ENCODE results near the gene PCNX1. TPM values are rescaled to one million over a fixed set of nuclear protein-coding genes. Genes with fewer than 3 reads are reported as not detected.
"Not testable (repeated sequence)": the region's sequence is repeated elsewhere in the genome, so short reads cannot be mapped to it uniquely, and the experiment has no call there.

PCNX1 gene
- total RNA-seq, 1 donor from 2014 or later, result 75.6 TPM

- no peak for DNase-seq (ENCODE audit: low spot score)
These were observed 8.2 kb downstream of the PCNX1 start for GRCh38 chr14:70915415-70915814.

DNA sequence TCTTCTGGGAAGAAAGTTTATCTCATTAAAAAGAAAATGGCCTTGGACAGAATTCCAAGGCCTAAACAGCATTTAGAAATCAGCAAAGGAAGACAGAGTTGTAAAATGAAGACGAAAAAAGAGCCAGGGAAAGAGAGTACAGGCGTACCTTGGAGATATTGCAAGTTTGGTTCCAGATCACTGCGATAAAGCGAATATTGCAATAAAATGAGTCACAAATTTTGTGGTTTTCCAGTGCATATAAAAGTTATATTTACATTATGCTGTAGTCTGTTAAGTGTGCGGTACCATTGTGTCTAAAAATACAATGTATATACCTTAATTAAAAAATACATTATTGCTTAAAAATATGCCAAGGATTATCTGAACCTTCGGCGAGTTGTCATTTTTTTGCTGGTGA is 9.0 kb downstream of the PCNX1 start:
- no peak for DNase-seq (ENCODE audit: low spot score)

DNA sequence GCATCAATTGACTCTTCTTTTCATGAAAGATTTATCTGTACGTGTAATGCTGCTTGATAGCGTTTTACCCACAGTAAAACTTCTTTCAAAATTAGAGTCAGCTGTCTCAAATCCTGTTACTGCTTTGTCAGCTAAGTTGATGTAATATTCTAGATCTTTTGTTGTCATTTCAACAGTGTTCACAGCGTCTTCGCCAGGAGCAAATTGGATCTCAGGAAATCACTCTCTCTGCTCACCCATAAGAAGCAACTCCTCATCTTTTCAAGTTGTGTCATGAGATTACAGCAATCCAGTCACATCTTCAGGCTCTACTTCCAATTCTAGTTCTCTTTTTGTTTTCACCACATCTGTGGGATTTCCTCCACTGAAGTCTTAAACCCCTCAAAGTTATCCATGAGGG is 9.5 kb downstream of the PCNX1 start:
- no peak for DNase-seq (ENCODE audit: low spot score)

- DNase-seq (ENCODE audit: low spot score), result no peak
These were observed 10.4 kb downstream of the PCNX1 start for GRCh38 chr14:70917633-70918032.

DNA sequence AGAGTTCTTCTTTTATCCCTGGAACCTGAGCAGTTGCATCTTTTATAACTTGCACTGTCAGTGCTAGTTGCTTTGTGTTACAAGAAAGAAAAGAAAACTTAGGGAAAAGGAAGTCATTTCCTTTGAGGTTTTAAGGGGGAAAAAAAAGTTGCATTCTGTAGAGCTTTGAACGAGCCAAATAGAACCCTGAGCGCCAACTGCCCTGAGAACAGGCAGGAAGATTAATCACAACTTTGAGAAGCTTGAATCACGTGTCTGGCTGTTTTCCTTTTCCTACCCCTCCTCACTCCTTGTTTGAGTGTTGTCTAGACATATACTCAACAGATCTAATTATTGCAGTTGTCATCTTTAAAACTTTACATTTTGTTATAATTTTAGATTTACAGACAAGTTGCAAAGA is 12.5 kb downstream of the PCNX1 start:
- peak; percentile 44 for DNase-seq (ENCODE audit: low spot score)

GRCh38 chr14:70920608-70921007 is 13.3 kb downstream of the PCNX1 start:
- DNase-seq (ENCODE audit: low spot score), result no peak

GRCh38 chr14:70921669-70922068 is 14.4 kb downstream of the PCNX1 start:
- DNase-seq (ENCODE audit: low spot score), result no peak

GRCh38 chr14:70924521-70924920 is 17.3 kb downstream of the PCNX1 start:
- no peak for DNase-seq (ENCODE audit: low spot score)

GRCh38 chr14:70926235-70926830 is 19.1 kb downstream of the PCNX1 start:
- no peak for DNase-seq (ENCODE audit: low spot score)

DNA sequence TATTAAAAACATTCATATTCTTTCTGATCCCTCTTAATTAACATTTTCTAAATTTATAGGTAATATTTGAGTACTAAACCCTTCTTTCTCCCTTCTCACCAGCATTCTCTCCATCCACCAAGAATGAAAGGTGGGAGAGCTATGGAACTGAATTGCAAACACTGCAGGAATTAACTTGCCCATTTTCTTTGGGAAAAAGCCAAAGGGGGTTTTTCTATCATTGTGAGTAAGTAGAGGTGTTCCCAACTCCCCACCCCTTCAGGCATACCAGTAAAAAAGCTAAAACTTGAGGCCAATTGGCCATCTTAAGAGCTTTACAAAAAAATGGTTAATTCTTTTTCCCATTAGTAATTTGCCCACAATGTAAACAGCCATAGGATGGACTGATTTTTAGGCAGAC is 23.7 kb downstream of the PCNX1 start:
- no peak for DNase-seq (ENCODE audit: low spot score)

GRCh38 chr14:70934084-70934483 is 26.8 kb downstream of the PCNX1 start:
- no peak for DNase-seq (ENCODE audit: low spot score)

DNA sequence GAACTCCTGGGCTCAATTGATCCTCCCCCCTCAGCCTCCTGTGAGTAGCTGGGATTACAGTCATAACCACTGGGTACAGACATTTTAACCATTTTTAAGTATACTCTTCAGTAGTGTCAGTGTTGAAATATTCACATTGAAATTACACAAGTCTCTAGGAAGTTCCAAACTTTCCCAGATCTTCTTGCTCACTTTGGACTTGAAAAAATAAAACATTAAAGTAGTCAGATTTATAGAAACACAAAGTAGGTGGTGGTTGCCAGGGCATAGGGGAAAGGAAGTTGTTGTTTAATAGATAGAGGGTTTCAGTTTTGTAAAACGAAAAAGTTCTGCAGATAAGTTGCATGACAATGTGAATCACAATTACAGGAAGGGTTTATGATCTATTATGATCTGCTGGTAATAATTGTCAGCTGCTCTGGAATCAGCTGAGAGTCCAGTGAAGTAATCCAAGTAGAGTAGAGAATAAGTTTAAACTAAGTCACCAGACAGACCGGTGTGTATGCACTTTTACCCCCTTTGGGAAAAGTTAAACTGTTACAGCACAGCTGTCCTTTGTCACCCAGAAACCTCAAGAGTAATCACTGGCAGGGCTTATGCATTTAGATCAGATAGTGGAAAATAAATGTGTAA is 27.4 kb downstream of the PCNX1 start:
- peak; percentile 3 for DNase-seq (ENCODE audit: low spot score)

DNA sequence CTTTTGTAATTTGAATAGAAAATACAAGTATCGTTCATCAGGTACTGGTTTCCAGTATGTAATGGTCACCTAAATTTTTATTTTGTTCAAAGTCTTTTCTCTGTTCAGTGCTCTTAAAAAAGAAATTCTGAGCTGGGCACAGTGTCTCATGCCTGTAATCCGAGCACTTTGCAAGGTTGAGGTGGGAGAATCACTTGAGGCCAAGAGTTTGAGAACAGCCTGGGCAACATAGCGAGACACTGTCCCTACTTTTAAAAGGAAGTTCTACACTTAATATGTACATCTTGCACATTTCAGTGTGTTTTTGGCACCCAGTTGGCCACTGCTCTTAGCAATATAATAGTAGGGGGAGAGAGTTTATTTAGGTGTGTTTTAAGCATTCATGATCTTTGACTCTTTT is 27.9 kb downstream of the PCNX1 start:
- DNase-seq (ENCODE audit: low spot score), result no peak

DNA sequence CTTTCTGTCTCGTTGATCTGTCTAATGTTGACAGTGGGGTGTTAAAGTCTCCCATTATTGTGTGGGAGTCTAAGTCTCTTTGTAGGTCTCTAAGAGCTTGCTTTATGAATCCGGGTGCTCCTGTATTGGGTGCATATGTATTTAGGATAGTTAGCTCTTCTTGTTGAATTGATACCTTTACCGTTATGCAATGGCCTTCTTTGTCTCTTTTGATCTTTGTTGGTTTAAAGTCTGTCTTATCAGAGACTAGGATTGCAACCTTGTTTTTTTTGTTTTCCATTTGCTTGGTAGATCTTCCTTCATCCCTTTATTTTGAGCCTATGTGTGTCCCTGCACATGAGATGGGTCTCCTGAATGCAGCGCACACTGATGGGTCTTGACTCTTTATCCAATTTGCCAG is 32.4 kb downstream of the PCNX1 start:
- DNase-seq (ENCODE audit: low spot score), result not testable (repeated sequence)

DNA sequence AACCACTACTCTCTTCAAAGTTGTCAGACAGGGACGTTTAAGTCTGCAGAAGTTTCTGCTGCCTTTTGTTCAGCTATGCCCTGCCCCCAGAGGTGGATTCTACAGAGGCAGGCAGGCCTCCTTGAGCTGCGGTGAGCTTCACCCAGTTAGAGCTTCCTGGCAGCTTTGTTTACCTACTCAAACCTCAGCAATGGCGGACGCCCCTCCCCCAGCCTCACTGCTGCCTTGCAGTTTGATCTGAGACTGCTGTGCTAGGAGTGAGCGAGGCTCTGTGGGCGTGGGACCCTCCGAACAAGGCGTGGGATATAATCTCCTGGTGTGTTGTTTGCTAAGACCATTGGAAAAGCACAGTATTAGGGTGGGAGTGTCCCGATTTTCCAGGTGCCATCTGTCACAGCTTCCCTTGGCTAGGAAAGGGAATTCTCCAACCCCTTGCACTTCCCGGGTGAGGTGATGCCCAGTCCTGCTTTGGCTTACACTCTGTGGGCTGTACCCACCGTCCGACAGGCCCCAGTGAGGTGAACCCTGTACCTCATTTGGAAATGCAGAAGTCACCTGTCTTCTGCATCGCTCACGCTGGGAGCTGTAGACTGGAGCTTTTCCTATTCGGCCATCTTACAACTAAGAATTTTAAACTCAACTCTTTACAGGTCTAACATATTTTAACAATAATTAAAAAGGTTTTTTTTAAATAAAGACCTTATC is 34.5 kb downstream of the PCNX1 start:
- not testable (repeated sequence) for DNase-seq (ENCODE audit: low spot score)

- no peak for DNase-seq (ENCODE audit: low spot score)
These were observed 35.1 kb downstream of the PCNX1 start for GRCh38 chr14:70942342-70942706.

DNA sequence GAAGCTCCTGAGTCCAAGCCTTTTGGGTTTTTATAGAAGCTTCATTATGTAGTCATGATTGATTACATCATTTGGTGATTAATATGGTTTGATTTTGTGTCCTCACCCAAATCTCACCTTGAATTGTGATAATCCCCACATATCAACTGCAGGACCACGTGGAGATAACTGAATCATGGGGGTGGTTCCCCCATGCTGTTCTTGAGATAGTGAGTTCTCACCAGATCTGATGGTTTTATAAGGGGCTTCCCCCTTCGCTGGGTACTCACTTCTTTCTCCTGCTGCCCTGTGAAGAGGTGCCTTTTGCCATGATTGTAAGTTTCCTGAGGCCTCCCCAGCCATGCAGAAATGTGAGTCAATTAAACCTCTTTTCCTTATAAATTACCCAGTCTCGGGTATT is 35.5 kb downstream of the PCNX1 start:
- not testable (repeated sequence) for DNase-seq (ENCODE audit: low spot score)

DNA sequence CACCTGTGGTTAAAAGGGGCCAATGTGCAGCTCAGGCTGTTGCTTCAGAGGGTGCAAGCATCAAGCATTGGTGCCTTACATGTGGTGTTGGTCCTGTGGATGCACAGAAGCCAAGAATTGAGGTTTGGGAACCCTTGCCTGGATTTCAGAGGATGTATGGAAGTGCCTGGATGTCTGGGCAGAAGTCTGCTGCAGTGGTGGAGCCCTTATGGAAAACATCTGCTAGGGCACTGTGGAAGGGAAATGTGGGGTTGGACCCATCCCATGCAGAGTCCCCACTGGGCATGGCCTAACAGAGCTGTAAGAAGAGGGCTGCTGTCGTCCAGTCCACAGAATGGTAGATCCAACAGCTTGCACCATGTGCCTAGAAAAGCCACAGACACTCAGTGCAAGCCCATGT is 36.6 kb downstream of the PCNX1 start:
- DNase-seq (ENCODE audit: low spot score), result no peak

- DNase-seq (ENCODE audit: low spot score), result no peak
These were observed 40.5 kb downstream of the PCNX1 start for GRCh38 chr14:70947739-70948138.

DNA sequence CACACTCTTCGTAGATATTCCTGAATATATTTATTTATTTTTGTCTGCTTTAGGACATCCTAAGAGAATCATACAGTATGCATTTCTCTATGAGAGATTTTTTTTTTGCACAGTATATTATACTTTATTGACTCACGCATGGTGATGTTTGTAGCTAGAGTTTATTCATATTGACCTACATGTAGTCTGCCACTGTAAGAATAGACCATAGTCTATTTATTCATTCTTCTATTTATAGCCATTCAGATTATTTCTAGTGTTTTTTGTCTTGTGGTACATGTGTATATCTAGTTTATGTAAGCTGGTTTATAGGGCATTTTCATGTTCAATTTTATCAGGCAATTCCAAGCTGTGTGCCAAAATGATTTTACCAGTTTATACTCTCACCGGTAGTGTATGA is 45.2 kb downstream of the PCNX1 start:
- DNase-seq (ENCODE audit: low spot score), result no peak

DNA sequence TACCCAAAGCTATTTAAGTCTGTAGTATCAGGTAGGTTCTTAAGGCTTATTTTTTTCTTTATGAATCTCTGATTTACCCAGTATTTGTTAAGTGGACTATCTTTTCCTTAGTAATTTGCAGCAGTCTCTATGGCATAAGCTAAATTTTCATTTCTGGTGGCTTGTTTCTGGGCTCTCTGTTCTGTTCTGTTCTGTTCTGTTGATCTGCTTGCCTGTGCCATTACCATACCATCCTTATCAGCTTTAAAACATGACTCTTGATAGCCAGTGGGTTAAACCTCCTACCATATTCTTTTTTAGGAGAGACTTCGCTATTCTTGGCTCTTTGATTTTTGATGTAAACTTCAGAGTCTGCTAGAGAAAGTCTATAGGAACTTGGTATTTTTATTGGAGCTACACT is 46.8 kb downstream of the PCNX1 start:
- no peak for DNase-seq (ENCODE audit: low spot score)

DNA sequence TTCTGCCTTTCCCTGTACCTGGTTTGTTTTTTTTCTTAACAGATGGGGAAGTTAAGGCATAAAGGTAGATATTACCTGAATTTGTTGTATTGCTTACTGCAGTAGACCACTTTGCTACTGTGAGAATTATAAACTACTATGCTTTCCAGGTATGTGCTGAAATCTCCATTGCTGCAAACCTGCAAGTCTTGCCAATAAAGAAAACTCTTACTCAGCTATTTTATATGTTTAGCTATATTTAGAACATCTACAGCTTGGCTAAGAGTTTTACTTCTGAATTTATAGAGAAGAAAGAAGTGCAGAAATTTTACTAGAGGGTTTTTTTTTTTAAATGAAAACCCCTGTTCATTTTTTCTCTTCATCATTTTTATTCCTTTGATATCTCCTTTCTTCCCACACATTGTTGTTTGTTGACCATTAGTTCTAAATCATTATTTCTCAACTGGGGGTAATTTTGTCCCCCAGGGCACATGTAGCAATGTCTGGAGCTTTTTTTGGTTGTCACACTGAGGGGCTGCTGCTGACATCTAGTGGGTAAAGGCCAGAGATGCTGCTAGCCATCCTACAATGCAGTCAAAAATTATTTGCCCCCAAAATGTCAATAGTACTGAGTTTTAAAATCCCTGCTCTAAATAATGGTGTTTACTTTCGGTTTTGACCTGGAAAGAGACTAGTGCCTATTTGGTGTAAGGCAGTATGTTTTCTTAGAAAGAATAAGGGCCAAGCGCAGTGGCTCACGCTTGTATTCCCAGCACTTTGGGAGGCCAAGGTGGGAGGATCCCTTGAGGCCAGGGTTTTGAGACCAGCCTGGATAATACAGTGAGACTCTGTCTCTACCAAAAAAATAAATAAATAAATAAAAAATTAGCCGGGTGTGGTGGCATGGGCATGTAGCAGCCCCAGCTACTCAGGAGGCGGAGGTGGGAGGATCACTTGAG is 48.6 kb downstream of the PCNX1 start:
- DNase-seq (ENCODE audit: low spot score), result peak; percentile 27
